ENCODE data around the gene ART1.

DNA sequence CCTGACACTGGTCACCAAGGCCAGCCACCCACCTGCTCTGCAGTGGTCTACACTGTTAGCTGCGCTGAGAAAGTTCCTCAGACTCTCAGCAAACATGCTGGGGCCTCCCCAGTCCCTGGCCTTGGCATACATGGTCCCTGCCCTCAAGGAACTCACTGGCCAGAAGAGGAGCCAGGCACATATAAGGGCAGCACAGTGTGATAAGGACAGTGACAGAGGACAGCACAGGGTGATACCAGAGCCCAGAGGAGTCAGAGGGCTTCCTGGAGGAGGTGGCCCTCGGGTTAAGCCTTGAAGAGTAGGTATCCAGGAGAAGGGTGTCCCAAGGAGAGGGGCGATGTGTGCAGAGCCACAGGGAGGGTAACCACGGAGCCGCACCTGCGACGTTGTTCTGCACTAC, 624 bp downstream of the ART1 start:
- TF ChIP-seq, protein P1, sequence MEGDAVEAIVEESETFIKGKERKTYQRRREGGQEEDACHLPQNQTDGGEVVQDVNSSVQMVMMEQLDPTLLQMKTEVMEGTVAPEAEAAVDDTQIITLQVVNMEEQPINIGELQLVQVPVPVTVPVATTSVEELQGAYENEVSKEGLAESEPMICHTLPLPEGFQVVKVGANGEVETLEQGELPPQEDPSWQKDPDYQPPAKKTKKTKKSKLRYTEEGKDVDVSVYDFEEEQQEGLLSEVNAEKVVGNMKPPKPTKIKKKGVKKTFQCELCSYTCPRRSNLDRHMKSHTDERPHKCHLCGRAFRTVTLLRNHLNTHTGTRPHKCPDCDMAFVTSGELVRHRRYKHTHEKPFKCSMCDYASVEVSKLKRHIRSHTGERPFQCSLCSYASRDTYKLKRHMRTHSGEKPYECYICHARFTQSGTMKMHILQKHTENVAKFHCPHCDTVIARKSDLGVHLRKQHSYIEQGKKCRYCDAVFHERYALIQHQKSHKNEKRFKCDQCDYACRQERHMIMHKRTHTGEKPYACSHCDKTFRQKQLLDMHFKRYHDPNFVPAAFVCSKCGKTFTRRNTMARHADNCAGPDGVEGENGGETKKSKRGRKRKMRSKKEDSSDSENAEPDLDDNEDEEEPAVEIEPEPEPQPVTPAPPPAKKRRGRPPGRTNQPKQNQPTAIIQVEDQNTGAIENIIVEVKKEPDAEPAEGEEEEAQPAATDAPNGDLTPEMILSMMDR (IDR thresholded peaks at IDR 0.05; ENCODE audit: borderline replicate concordance, extremely low read depth, low read length, poor library complexity, severe bottlenecking) = no peak
- TF ChIP-seq EZH2 (IDR thresholded peaks at IDR 0.05; ENCODE audit: borderline replicate concordance, low read depth, low read length, severe bottlenecking) = no peak
